ENCODE results near the gene PCIF1.

- no peak for TF ChIP-seq ZFP36 (IDR thresholded peaks at IDR 0.05; ENCODE audit: borderline replicate concordance, partially characterized antibody)
- TF ChIP-seq BHLHE40 (IDR thresholded peaks at IDR 0.05; ENCODE audit: low read depth, low read length), result no peak
- no peak for TF ChIP-seq PBX3 (IDR thresholded peaks at IDR 0.05)
- no peak for TF ChIP-seq CTCF (IDR thresholded peaks at IDR 0.05)
- no peak for TF ChIP-seq RAD21 (conservative IDR thresholded peaks at IDR 0.05 in 1 of 2, IDR thresholded peaks at IDR 0.05 in 1 of 2)
- TF ChIP-seq JUNB (IDR thresholded peaks at IDR 0.05), result no peak
- TF ChIP-seq E2F6 (IDR thresholded peaks at IDR 0.05; ENCODE audit: borderline replicate concordance, low read depth), result no peak; the same call in 1 of the 2 replicates
- no peak for TF ChIP-seq EHMT2 (IDR thresholded peaks at IDR 0.05; ENCODE audit: low read depth)
These were observed 36.9 kb downstream of the PCIF1 start for GRCh38 chr20:45971425-45971674.

Measured in A549 (cell line).